ENCODE measurements around the gene SYNE1. TPM values are rescaled to one million over a fixed set of nuclear protein-coding genes. Genes with fewer than 3 reads are reported as not detected.
"Not testable (repeated sequence)": the region's sequence is repeated elsewhere in the genome, so short reads cannot be mapped to it uniquely, and the experiment has no call there.

SYNE1 gene
- total RNA-seq, 1 experiment from 2014 or later = 3.0 TPM

GRCh38 chr6:152490971-152491378 lies 146.2 kb downstream of the SYNE1 start:
- not testable (repeated sequence) for DNase-seq; H3K9me3 Mint-ChIP-seq; H2AK5ac ChIP-seq (ENCODE audit: insufficient read length, low read length); H2BK20ac ChIP-seq (ENCODE audit: low read depth, low read length, poor library complexity, severe bottlenecking); H2BK5ac ChIP-seq (ENCODE audit: insufficient read length, low read length); H3K9ac ChIP-seq (ENCODE audit: extremely low read depth, insufficient read length, low read length); H3K4me2 ChIP-seq (ENCODE audit: insufficient read depth, insufficient read length, low read length); H3K79me1 ChIP-seq (ENCODE audit: insufficient read depth, low read depth, low read length, poor library complexity, severe bottlenecking); H3K4me3 Mint-ChIP-seq; H3K4ac ChIP-seq (ENCODE audit: low read depth, low read length); H3K14ac ChIP-seq (ENCODE audit: insufficient read depth, low read length); H3K18ac ChIP-seq (ENCODE audit: insufficient read length, low read depth, low read length); H4K5ac ChIP-seq (ENCODE audit: insufficient read length, low read depth, low read length); H2BK120ac ChIP-seq (ENCODE audit: low read depth, low read length, poor library complexity, severe bottlenecking); H3K27ac Mint-ChIP-seq; H2BK12ac ChIP-seq (ENCODE audit: insufficient read length, low read depth, low read length); H3K23ac ChIP-seq (ENCODE audit: insufficient read length, low read depth, low read length); H3K4me1 ChIP-seq (ENCODE audit: insufficient read depth, low read length); H4K20me1 ChIP-seq (ENCODE audit: control insufficient read depth, insufficient read depth, insufficient read length); H3K27me3 ChIP-seq (ENCODE audit: insufficient read depth, low read length); H3K9me3 ChIP-seq (ENCODE audit: control insufficient read depth, low read depth, low read length); H3K23me2 ChIP-seq (ENCODE audit: insufficient read length, low read depth, low read length, poor library complexity, severe bottlenecking); H3K27me3 Mint-ChIP-seq (ENCODE audit: low read depth); H2AFZ ChIP-seq (ENCODE audit: low read length); H4K91ac ChIP-seq (ENCODE audit: insufficient read length, low read depth, low read length); H3K27ac ChIP-seq (ENCODE audit: insufficient read length, low read depth, low read length); H3K4me1 Mint-ChIP-seq; H4K8ac ChIP-seq (replicated peaks; ENCODE audit: insufficient read length, low read depth, low read length); H3K79me2 ChIP-seq (ENCODE audit: insufficient read depth, low read length); H2BK15ac ChIP-seq (ENCODE audit: low read depth, low read length); H3K56ac ChIP-seq (ENCODE audit: insufficient read length, low read depth, low read length); H3T11ph ChIP-seq (ENCODE audit: low read length); H3K36me3 Mint-ChIP-seq (ENCODE audit: insufficient read depth in 1 of 3, low read depth in 3 of 3)
- no CpG with 5 or more reads among the region's 5 CpGs for WGBS (ENCODE audit: extremely low coverage, insufficient read length, low lambda C conversion rate)
